ENCODE data around the gene TRMU. TPM values are rescaled to one million over a fixed set of nuclear protein-coding genes. Genes with fewer than 3 reads are reported as not detected.

TRMU gene
- total and polyA plus RNA-seq, 4 donors = 24.1 to 42.3 (median 34.0) TPM

GRCh38 chr22:46362203-46362933 lies 26.9 kb downstream of the TRMU start:
- Histone ChIP-seq H3K9ac (ENCODE audit: insufficient read depth in 1 of 2, low read length in 2 of 2) (no peak overlapping the region), H3K27me3 (ENCODE audit: control insufficient read depth in 3 of 3, insufficient read depth in 3 of 3, low read length in 2 of 3) (no peaks in the 10 kb centered on the region), H3K4me3 (no peak overlapping the region), H3K36me3 (ENCODE audit: control insufficient read depth in 4 of 4, insufficient read depth in 4 of 4, low read length in 4 of 4) (peaks cover 0 to 36% (median 4%) of the 10 kb centered on the region in 4 donors), H3K27ac (ENCODE audit: low read depth in 1 of 2, low read length in 1 of 2) (no peak overlapping the region), H3K9me3 (ENCODE audit: control insufficient read depth in 4 of 4, insufficient read depth in 3 of 4, low read length in 3 of 4) (peaks cover 0 to 5% (median 1%) of the 10 kb centered on the region in 4 donors), H3K4me1 (ENCODE audit: control insufficient read depth in 5 of 5, insufficient read depth in 5 of 5, low read length in 5 of 5) (no peaks in the 10 kb centered on the region)
- TF ChIP-seq, protein P1, sequence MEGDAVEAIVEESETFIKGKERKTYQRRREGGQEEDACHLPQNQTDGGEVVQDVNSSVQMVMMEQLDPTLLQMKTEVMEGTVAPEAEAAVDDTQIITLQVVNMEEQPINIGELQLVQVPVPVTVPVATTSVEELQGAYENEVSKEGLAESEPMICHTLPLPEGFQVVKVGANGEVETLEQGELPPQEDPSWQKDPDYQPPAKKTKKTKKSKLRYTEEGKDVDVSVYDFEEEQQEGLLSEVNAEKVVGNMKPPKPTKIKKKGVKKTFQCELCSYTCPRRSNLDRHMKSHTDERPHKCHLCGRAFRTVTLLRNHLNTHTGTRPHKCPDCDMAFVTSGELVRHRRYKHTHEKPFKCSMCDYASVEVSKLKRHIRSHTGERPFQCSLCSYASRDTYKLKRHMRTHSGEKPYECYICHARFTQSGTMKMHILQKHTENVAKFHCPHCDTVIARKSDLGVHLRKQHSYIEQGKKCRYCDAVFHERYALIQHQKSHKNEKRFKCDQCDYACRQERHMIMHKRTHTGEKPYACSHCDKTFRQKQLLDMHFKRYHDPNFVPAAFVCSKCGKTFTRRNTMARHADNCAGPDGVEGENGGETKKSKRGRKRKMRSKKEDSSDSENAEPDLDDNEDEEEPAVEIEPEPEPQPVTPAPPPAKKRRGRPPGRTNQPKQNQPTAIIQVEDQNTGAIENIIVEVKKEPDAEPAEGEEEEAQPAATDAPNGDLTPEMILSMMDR (IDR thresholded peaks at IDR 0.05; ENCODE audit: control extremely low read depth, extremely low read depth) = no peak
- ATAC-seq (ENCODE audit: insufficient read depth, low FRiP score) = no peak
- no peak for DNase-seq
- 68 to 69% methylated on average over 24 to 25 of the region's 25 CpGs for WGBS, 2 donors

GRCh38 chr22:46362934-46363515 lies 27.5 kb downstream of the TRMU start:
- H3K9me3 ChIP-seq (ENCODE audit: control insufficient read depth in 4 of 4, insufficient read depth in 3 of 4, low read length in 3 of 4) = peaks cover 0 to 5% (median 1%) of the 10 kb centered on the region in 4 donors
- no peak overlapping the region for H3K4me3 ChIP-seq
- no peaks in the 10 kb centered on the region for H3K27me3 ChIP-seq (ENCODE audit: control insufficient read depth in 3 of 3, insufficient read depth in 3 of 3, low read length in 2 of 3)
- DNase-seq (no peak), ATAC-seq (ENCODE audit: insufficient read depth, low FRiP score) (no peak)
- peaks cover 0 to 31% (median 3%) of the 10 kb centered on the region in 4 donors for H3K36me3 ChIP-seq (ENCODE audit: control insufficient read depth in 4 of 4, insufficient read depth in 4 of 4, low read length in 4 of 4)
- H3K9ac ChIP-seq (ENCODE audit: insufficient read depth in 1 of 2, low read length in 2 of 2) = no peak overlapping the region
- H3K27ac ChIP-seq (ENCODE audit: low read depth in 1 of 2, low read length in 1 of 2) = no peak overlapping the region
- H3K4me1 ChIP-seq (ENCODE audit: control insufficient read depth in 5 of 5, insufficient read depth in 5 of 5, low read length in 5 of 5) = no peaks in the 10 kb centered on the region
- TF ChIP-seq, protein P1 (IDR thresholded peaks at IDR 0.05; ENCODE audit: control extremely low read depth, extremely low read depth) = no peak
- 89 to 91% methylated on average over 15 of the region's 15 CpGs for WGBS, 2 donors

DNA sequence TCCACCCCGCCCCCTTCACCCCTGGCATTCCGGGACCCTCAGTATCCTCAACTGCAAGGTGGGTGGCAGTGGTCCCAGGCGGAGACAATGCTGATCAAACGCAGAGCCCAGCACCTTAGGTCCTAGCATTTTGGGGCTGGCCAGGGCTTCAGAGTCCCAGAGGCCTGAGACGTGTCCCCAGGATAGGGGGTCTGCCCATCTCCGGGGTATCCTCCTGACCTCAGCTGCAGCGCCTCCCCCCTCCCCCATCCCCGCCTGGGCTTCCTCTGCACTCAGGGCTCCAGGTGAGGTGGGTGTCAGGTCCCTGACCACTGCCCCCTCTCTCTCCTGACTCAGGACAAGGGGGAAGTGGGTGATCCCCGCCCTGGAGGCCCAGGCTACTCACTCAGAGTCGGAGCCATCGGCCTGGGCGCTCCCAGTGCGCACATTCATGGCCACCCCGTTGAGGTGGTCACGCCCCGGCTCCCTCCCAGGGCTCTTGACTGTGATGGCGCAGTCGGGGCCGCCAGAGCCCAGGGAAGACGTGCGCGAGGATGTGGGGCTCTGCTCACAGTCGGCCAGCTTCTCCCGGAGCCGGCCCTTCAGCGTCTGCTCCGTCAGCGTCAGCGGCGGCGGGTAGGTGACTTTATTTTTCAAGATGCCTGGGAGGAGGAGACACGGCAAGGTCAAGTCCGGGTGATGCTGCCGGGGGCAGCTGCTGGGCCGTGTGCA lies 28.3 kb downstream of the TRMU start:
- Histone ChIP-seq H3K4me1 (ENCODE audit: control insufficient read depth in 5 of 5, insufficient read depth in 5 of 5, low read length in 5 of 5) (no peaks in the 10 kb centered on the region), H3K9ac (ENCODE audit: insufficient read depth in 1 of 2, low read length in 2 of 2) (no peak overlapping the region), H3K27me3 (ENCODE audit: control insufficient read depth in 3 of 3, insufficient read depth in 3 of 3, low read length in 2 of 3) (no peaks in the 10 kb centered on the region), H3K4me3 (no peak overlapping the region), H3K27ac (ENCODE audit: low read depth in 1 of 2, low read length in 1 of 2) (no peak overlapping the region), H3K9me3 (ENCODE audit: control insufficient read depth in 4 of 4, insufficient read depth in 3 of 4, low read length in 3 of 4) (peaks cover 0 to 5% (median 1%) of the 10 kb centered on the region in 4 donors), H3K36me3 (ENCODE audit: control insufficient read depth in 4 of 4, insufficient read depth in 4 of 4, low read length in 4 of 4) (peaks cover 0 to 24% (median 3%) of the 10 kb centered on the region in 4 donors)
- ATAC-seq (ENCODE audit: insufficient read depth, low FRiP score) (no peak), DNase-seq (no peak)
- TF ChIP-seq, protein P1 (IDR thresholded peaks at IDR 0.05; ENCODE audit: control extremely low read depth, extremely low read depth) = no peak
- 83 to 87% methylated on average over 34 to 35 of the region's 35 CpGs for WGBS, 2 donors

Measured in lung (tissue), 12 donors.